IMR-90 (cell line): ENCODE results near the gene SFXN3.

Experiments
- BHLHE40 ChIP-seq: fragments of 150-350 bp; IDR thresholded peaks from 2 replicates; pipeline ENCODE4 v1.6.1; 2016; ENCODE audit warnings: mild to moderate bottlenecking, low read depth, low read length
- MAFK ChIP-seq: IDR thresholded peaks from 2 replicates; pipeline ENCODE4 v1.6.1; 2012; ENCODE audit warnings: low read depth, low read length, improper control_type of control experiment
- MAZ ChIP-seq: IDR thresholded peaks from 2 replicates; pipeline ENCODE4 v1.6.1; 2012; ENCODE audit warnings: low read depth, mild to moderate bottlenecking, low read length, improper control_type of control experiment, moderate library complexity, borderline replicate concordance
- MXI1 ChIP-seq: IDR thresholded peaks from 2 replicates; pipeline ENCODE4 v1.6.1; 2012; ENCODE audit warnings: low read depth, mild to moderate bottlenecking, low read length, moderate library complexity, borderline replicate concordance
- NFE2L2 ChIP-seq: fragments of 150-350 bp; IDR thresholded peaks from 2 replicates; pipeline ENCODE4 v1.6.1; 2016; ENCODE audit warnings: low read depth, mild to moderate bottlenecking, low read length
- POLR2A ChIP-seq: IDR thresholded peaks from 2 replicates; pipeline ENCODE4 v1.6.1; 2012; ENCODE audit warnings: mild to moderate bottlenecking, low read depth, low read length
- RAD21 ChIP-seq: IDR thresholded peaks from 2 replicates; pipeline ENCODE4 v1.6.1; 2012; ENCODE audit warnings: low read length, improper control_type of control experiment
- TF ChIP-seq, protein P1 (sequence below): conservative IDR thresholded peaks from 2 replicates; pipeline ENCODE4 v1.5.1; 2012; ENCODE audit warnings: mild to moderate bottlenecking, low read depth, low read length, improper control_type of control experiment
- TF ChIP-seq, protein P2 (sequence below): fragments of 150-350 bp; IDR thresholded peaks from 2 replicates; pipeline ENCODE4 v1.6.1; 2017; ENCODE audit warnings: mild to moderate bottlenecking, antibody characterized with exemption, low read length, low read depth
- TF ChIP-seq, protein P3 (sequence below): fragments of 150-350 bp; IDR thresholded peaks from 2 replicates; pipeline ENCODE4 v1.6.1; 2016; ENCODE audit warnings: low read depth, mild to moderate bottlenecking, low read length, moderate library complexity, borderline replicate concordance

GRCh38 chr10:101071267-101071884, 40.3 kb downstream of the SFXN3 start:
- TF ChIP-seq POLR2A (no peak), NFE2L2 (no peak), RAD21 (no peak), MAZ (no peak), MAFK (no peak), BHLHE40 (no peak), MXI1 (no peak)
- TF ChIP-seq, protein P1, sequence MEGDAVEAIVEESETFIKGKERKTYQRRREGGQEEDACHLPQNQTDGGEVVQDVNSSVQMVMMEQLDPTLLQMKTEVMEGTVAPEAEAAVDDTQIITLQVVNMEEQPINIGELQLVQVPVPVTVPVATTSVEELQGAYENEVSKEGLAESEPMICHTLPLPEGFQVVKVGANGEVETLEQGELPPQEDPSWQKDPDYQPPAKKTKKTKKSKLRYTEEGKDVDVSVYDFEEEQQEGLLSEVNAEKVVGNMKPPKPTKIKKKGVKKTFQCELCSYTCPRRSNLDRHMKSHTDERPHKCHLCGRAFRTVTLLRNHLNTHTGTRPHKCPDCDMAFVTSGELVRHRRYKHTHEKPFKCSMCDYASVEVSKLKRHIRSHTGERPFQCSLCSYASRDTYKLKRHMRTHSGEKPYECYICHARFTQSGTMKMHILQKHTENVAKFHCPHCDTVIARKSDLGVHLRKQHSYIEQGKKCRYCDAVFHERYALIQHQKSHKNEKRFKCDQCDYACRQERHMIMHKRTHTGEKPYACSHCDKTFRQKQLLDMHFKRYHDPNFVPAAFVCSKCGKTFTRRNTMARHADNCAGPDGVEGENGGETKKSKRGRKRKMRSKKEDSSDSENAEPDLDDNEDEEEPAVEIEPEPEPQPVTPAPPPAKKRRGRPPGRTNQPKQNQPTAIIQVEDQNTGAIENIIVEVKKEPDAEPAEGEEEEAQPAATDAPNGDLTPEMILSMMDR: no peak
- TF ChIP-seq, protein P2, sequence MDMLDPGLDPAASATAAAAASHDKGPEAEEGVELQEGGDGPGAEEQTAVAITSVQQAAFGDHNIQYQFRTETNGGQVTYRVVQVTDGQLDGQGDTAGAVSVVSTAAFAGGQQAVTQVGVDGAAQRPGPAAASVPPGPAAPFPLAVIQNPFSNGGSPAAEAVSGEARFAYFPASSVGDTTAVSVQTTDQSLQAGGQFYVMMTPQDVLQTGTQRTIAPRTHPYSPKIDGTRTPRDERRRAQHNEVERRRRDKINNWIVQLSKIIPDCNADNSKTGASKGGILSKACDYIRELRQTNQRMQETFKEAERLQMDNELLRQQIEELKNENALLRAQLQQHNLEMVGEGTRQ: no peak
- TF ChIP-seq, protein P3, sequence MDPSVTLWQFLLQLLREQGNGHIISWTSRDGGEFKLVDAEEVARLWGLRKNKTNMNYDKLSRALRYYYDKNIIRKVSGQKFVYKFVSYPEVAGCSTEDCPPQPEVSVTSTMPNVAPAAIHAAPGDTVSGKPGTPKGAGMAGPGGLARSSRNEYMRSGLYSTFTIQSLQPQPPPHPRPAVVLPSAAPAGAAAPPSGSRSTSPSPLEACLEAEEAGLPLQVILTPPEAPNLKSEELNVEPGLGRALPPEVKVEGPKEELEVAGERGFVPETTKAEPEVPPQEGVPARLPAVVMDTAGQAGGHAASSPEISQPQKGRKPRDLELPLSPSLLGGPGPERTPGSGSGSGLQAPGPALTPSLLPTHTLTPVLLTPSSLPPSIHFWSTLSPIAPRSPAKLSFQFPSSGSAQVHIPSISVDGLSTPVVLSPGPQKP: no peak
